BLaER1 (cell line): ENCODE results near the gene DOLPP1.

Experiments used
- H3K27ac ChIP-seq: shearing (Covaris generic); formaldehyde crosslinking; 2 replicates; pipeline ENCODE4 v1.8.1; 2022
- H3K27me3 ChIP-seq: shearing (Covaris generic); formaldehyde crosslinking; 2 replicates; pipeline ENCODE4 v1.8.1; 2022
- H3K36me3 ChIP-seq: shearing (Covaris generic); formaldehyde crosslinking; 2 replicates; pipeline ENCODE4 v1.8.1; 2022
- H3K4me1 ChIP-seq: shearing (Covaris generic); formaldehyde crosslinking; 2 replicates; pipeline ENCODE4 v1.8.1; 2022
- H3K4me2 ChIP-seq: shearing (Covaris generic); formaldehyde crosslinking; 2 replicates; pipeline ENCODE4 v1.8.1; 2022
- H3K4me3 ChIP-seq: shearing (Covaris generic); formaldehyde crosslinking; 2 replicates; pipeline ENCODE4 v1.8.1; 2022
- H3K9ac ChIP-seq: shearing (Covaris generic); formaldehyde crosslinking; 2 replicates; pipeline ENCODE4 v1.8.1; 2022
- H3K9me3 ChIP-seq: shearing (Covaris generic); formaldehyde crosslinking; 2 replicates; pipeline ENCODE4 v1.8.1; 2022
- H4K20me1 ChIP-seq: shearing (Covaris generic); formaldehyde crosslinking; 2 replicates; pipeline ENCODE4 v1.8.1; 2022
- Cebpa-rat ChIP-seq: shearing (Covaris generic); IDR thresholded peaks from 2 replicates; pipeline ENCODE4 v1.8.1; 2022

DOLPP1 gene

DNA sequence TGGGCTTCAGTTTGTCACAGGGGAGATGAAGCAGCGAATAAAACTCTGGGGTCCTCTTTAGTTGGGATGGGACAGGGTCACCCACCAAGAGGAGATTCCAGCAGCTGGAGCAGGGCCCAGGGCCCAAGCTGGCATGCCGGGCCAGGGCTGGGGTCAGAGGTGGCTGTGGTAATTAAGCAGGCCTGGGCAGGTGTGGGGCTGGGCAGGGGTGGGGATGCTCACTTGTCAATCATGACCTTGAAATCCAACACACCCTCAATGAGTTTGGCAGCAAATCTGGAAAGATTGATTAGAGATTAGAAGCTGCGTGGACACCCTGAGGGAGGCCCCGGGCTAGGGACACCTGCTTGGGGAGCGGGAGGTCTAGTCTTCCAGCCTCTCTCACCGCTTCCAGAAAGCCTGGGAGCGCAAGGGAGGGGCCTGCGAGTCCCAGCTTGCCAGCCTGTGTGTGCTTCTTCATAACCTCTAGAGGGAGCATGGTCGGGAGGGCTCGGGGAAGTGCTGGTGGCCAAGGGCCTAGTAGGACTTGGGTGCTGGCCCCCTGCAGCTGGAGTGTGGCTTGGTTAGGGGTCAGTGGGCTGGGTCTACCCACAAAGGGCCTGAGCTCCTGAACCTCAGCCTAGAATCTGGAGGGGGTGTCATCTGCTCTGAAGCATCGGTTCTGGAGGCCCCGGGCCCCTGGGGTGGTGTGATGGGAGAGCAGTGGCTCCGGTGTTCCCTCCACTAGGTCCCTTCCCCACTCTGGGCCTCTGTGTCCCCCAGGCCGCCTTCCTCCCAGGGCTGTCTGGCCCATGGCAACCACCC is 22.1 kb downstream of the DOLPP1 start:
- H3K4me2 ChIP-seq = no peak overlapping the region
- H3K36me3 ChIP-seq = peaks cover 25% of the 10 kb centered on the region

GRCh38 chr9:129103595-129103965 is 22.7 kb downstream of the DOLPP1 start:
- TF ChIP-seq Cebpa-rat = no peak
- H3K36me3 ChIP-seq = peaks cover 20% of the 10 kb centered on the region
- no peaks in the 10 kb centered on the region for H4K20me1 ChIP-seq
- H3K4me1 ChIP-seq = peaks cover 10% of the 10 kb centered on the region
- H3K27ac ChIP-seq = no peak overlapping the region
- no peaks in the 10 kb centered on the region for H3K9me3 ChIP-seq
- no peak overlapping the region for H3K4me3 ChIP-seq
- no peak overlapping the region for H3K4me2 ChIP-seq
- H3K27me3 ChIP-seq = no peaks in the 10 kb centered on the region
- no peak overlapping the region for H3K9ac ChIP-seq

More for the DNA sequence above, 22.1 kb downstream of the DOLPP1 start:
- H4K20me1 ChIP-seq = no peaks in the 10 kb centered on the region
- H3K9me3 ChIP-seq = no peaks in the 10 kb centered on the region
- TF ChIP-seq Cebpa-rat = no peak
- H3K4me3 ChIP-seq = no peak overlapping the region
- peaks cover 10% of the 10 kb centered on the region; the same call in 1 of the 2 replicates for H3K4me1 ChIP-seq
- H3K27ac ChIP-seq = no peak overlapping the region
- H3K27me3 ChIP-seq = no peaks in the 10 kb centered on the region
- no peak overlapping the region for H3K9ac ChIP-seq

DNA sequence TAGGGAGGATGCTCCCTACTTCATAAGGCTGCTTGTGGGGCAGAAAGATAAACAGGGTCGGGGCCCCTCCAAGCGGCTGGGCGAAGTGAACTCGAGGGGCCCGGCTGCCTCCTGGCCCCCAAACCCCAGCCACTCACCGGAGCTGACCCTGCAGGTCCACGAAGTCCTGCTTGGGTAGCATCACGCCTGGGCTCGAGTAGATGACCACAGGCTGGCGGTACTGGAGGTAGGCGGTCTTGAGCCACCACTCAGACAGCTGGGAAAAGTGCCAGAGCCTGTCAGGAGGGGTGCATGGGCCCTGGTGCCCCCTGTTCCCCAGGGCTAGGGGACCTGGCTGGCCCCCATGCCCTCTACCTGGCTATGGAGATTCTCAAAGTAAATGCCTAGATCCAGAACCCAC is 23.1 kb downstream of the DOLPP1 start:
- Histone ChIP-seq H3K36me3 (peaks cover 20% of the 10 kb centered on the region), H4K20me1 (no peaks in the 10 kb centered on the region), H3K27ac (no peak overlapping the region), H3K4me2 (no peak overlapping the region), H3K4me1 (peaks cover 15% of the 10 kb centered on the region), H3K9me3 (no peaks in the 10 kb centered on the region), H3K27me3 (no peaks in the 10 kb centered on the region), H3K4me3 (no peak overlapping the region), H3K9ac (no peak overlapping the region)
- no peak for TF ChIP-seq Cebpa-rat

DNA sequence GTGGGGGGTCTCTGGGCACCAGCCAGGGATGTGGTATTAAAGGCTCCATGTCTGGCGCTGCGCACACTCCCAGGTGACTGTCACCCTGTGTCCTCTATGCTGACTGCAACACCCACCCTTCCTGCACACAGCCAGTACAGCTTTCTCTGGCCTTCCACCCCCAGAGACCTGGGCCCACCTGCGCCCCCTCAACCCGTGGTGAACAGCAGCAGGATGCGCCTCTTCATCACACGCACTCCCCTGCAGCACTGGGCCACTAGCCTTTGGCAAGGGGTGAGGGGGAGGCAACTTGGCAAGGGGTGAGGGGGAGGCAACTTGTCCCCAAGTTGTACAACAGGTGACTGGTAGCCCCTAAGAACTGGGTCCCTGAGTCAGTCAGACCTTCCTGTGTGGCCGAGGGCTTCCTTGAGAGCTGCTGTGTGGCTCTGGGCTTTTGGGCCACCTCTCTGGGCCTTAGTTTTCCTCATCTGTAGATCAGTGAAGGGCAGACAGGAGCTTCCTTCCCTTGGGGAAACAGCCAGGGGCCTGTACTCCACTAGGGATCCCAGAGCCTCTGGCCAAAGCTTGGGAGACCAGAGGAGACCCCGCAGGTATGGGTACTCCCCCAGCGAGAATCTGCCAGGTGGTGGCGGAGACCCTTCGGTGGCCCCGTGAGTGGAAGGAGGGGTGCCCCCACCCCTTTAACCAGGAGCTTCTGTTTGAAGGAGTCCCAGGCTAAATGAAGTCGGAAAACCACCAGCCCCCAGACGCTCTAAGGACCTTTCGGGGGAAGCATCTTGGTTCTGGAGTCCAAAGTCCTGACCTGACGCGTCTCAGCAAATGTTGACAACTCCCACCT is 25.2 kb downstream of the DOLPP1 start:
- Histone ChIP-seq H3K9me3 (no peaks in the 10 kb centered on the region), H3K9ac (no peak overlapping the region), H3K4me1 (peaks cover 15% of the 10 kb centered on the region), H4K20me1 (no peaks in the 10 kb centered on the region), H3K36me3 (peaks cover 20% of the 10 kb centered on the region), H3K4me3 (no peak overlapping the region), H3K27ac (no peak overlapping the region), H3K27me3 (no peaks in the 10 kb centered on the region), H3K4me2 (no peak overlapping the region)
- no peak for TF ChIP-seq Cebpa-rat

DNA sequence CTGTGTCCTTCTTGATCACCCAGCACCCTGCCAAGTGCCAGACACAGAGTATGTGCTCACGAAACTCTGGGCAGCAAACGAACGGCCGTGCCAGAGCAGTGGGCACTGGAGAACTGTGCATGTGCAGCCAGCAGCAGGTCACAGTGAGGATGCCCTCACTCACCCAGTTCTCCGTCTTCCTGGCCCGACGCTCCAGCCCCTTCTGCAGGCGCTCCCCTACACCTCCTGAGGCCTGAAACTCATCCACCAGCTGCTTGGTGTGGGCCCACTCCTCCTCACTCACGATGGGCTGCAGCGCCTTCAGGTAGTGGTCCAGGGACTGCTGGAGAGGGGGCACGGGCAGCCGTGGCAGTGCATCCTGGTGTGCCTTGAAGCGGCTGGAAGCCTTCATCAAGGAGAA is 26.7 kb downstream of the DOLPP1 start:
- H4K20me1 ChIP-seq = no peaks in the 10 kb centered on the region
- no peaks in the 10 kb centered on the region for H3K9me3 ChIP-seq
- no peak for TF ChIP-seq Cebpa-rat
- peaks cover 20% of the 10 kb centered on the region for H3K4me1 ChIP-seq
- H3K9ac ChIP-seq = no peak overlapping the region
- no peak overlapping the region for H3K27ac ChIP-seq
- H3K36me3 ChIP-seq = peaks cover 20% of the 10 kb centered on the region
- no peak overlapping the region for H3K4me3 ChIP-seq
- no peaks in the 10 kb centered on the region for H3K27me3 ChIP-seq
- H3K4me2 ChIP-seq = no peak overlapping the region

- H3K27me3 ChIP-seq = no peaks in the 10 kb centered on the region
- peaks cover 20% of the 10 kb centered on the region for H3K36me3 ChIP-seq
- H3K4me3 ChIP-seq = no peak overlapping the region
- no peak for TF ChIP-seq Cebpa-rat
- H4K20me1 ChIP-seq = no peaks in the 10 kb centered on the region
- H3K4me1 ChIP-seq = peaks cover 26% of the 10 kb centered on the region
- H3K27ac ChIP-seq = no peak overlapping the region
- no peaks in the 10 kb centered on the region for H3K9me3 ChIP-seq
- peak overlapping the region; percentile 27; the same call in 1 of the 2 replicates for H3K9ac ChIP-seq
- peak overlapping the region; percentile 98 for H3K4me2 ChIP-seq
Observed at GRCh38 chr9:129108083-129108804, 27.3 kb downstream of the DOLPP1 start.

DNA sequence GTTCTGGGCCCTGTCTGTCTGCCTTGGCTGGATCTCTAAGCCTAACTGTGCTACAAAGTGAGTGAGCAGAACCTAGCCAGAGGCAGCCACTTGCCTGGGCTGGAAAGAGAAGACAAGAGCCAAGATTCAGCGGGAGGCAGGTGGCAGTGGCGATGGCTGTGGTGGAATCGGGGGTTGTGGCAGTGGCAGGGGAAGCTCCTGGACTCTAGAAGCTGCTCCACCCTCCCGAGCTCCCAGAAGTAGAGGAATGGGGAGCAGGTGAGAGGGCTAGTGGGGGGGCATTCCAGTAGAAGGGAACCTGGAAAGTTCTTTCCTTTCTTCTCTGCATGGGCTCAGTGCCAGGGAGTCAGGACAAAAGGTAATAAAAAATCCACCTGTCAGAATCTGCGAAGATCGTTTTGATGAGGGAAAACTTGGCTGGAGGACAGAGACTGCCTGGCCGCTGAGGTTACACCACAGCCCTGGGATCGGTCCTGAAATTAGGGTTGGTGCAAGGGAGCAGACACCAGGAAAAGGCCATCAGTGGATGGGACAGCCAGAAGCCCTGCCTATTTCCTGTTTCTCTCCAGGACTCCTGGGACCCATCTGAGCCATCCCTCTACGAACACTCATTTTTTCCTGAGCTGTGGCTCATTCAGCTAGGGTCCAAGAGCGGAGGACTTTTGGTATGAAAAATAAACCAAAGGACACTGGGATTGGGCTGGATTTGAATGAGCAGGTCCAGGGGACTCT is 28.1 kb downstream of the DOLPP1 start:
- Histone ChIP-seq H3K9ac (peak overlapping the region; percentile 27; the same call in 1 of the 2 replicates), H3K36me3 (peaks cover 20% of the 10 kb centered on the region)

GRCh38 chr9:129109537-129109903 is 28.6 kb downstream of the DOLPP1 start:
- Histone ChIP-seq H4K20me1 (peaks cover 12% of the 10 kb centered on the region), H3K4me2 (peak overlapping the region; percentile 98), H3K9ac (peak overlapping the region; percentile 27; the same call in 1 of the 2 replicates), H3K36me3 (peaks cover 20% of the 10 kb centered on the region), H3K9me3 (no peaks in the 10 kb centered on the region), H3K27me3 (no peaks in the 10 kb centered on the region), H3K4me3 (peak overlapping the region; percentile 90; the same call in 1 of the 2 replicates), H3K27ac (no peak overlapping the region), H3K4me1 (peaks cover 39% of the 10 kb centered on the region)
- TF ChIP-seq Cebpa-rat = peak; percentile 86

More for the DNA sequence above, 28.1 kb downstream of the DOLPP1 start:
- Histone ChIP-seq H3K27ac (no peak overlapping the region), H3K27me3 (no peaks in the 10 kb centered on the region), H4K20me1 (peaks cover 6% of the 10 kb centered on the region; the same call in 1 of the 2 replicates), H3K9me3 (no peaks in the 10 kb centered on the region), H3K4me2 (peak overlapping the region; percentile 98), H3K4me1 (peaks cover 33% of the 10 kb centered on the region), H3K4me3 (0 out of 2 replicates have a peak overlapping the region, but pooled peaks have one; percentile 90)
- TF ChIP-seq Cebpa-rat = no peak
